Suppressor macrophage treated with lipopolysaccharide for 4 hours (primary cell): ENCODE measurements around the gene LPCAT1.
A peak's percentile ranks its signal among the peaks of the same experiment; 100 is the strongest.
"Not testable (repeated sequence)": the region's sequence is repeated elsewhere in the genome, so short reads cannot be mapped to it uniquely, and the experiment has no call there.

Experiments
- DNase-seq: peaks from one replicate; pipeline ENCODE4 v3.0.0-alpha.2; 2020

LPCAT1 gene

DNA sequence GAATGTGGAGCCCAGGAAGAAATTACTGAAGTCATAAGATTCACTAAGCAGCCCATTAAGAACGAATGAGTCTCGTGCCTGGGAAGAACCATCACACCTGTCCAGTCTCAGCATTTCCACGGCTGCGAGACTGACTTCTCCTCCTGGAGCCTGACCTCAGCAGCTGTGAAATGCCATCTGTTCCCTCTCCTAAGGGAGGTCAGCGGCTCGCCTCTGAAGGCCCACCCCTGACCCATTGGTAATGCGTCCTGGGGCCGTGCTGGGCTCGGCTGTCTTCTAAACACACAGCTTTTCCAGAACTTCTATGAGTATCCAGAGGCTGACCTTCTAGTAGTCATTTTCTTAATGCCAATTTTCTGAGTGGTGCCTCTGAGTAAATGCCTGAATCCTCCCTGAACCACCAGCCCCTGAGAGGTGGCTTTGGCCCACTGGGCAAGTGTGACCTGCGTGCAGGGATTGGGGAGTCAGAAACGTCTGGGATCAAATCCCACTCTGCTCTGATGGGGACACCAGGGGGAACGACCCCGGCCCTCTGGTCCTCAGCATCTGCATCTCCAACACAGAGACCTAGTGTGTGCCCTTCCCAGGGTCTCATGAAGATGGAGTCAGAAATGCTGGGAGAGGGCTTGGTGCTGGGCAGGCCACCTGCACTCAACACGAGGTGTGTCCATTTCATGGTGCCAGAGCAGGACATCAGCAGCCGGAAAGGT, 84.2 kb downstream of the LPCAT1 start:
- DNase-seq = no peak

DNA sequence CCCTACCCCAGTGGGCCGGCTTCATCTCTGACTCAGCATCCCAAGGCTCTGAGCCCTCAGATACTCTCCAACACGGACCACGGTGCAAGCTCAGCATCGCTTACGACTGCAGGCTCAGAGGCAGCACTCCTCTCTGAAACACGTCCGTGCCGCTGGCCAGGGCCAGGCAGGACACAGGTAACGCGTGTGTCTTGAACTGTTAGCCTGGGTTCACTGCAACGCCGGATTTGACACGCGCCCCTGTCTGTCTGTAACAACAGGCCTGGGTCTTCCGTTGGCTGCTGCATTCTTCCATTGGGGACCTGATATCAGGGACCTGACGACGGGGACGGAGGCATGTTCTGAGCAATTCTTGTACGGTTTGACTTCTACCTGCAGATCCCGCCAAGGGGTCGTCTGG, 84.9 kb downstream of the LPCAT1 start:
- DNase-seq = no peak

DNA sequence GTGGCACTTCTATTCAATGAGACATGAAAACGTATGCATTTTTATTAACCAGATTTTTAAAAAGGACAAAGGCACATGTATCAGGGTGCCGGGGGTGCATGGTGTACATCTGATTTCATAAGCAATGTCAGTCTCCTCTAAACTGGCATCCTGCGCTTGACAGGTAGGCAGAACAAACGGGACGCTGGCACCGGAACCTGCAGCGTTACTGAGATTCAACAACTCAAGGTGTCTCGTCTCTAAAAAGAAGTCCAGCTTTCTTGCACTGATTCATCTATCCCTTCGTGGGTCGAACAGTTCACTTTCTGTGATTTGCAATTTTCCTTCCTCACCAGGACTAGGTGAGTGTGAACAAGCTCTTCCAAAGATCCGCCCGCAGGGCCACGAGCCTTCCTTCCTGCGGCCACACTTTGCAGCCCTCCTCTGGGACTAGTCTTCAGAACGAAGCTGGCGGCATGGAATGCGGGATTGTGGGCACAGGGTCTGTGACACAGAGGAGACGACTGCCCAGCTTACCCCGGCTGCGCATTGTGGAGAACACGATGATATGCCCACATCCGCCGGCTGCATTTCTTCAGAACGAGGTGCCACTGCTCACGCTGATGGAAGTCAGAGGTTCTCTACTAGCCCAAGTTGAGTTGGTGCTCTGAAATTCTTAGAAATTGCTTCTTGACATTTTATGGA, 85.7 kb downstream of the LPCAT1 start:
- DNase-seq = no peak

DNA sequence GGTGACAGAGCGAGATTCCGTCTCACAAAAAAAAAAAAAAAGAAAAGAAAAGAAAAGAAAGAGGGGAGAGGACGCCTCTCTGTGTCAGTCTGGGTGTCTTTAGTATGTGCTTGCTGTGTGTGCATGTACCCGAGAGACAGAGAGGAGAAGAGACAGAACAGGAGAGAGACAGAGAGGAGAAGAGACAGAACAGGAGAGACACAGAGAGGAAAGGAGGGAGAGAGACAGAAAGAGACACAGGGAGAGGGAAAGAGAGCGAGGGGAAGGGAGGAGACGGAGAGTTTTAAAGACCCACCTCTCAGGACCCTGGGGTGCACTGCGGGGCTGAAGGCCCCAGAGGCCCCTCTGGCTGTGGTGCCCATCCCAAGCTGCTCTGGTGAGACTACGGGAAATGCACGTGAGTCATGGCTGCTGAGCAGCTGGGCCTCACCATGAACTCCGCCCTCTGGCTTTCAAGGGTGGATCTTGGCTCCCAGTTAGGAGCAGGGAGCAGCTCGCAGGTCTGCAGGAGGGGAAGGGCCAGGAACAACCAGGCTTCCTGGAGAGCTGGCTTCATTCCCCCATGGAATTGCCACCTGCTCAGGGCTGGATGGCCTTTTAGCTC, 86.4 kb downstream of the LPCAT1 start:
- DNase-seq = no peak

DNA sequence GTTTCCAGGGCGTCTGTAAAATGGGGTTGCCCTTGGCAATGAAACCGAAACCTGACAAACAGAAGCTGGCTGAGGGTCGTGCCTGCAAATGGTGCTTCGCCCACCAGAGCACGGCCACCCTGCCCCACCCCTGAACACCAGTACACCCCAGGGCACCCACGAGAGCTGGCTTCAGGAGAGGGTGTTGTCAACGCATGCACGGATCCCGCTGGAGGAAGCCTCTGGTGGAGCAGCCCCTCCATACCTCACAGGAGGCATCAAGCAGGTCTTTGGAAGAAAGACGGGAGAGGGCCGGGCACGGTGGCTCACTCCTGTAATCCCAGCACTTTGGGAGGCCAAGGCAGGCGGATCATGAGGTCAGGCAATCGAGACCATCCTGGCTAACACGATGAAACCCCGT, 87.1 kb downstream of the LPCAT1 start:
- DNase-seq = no peak

DNA sequence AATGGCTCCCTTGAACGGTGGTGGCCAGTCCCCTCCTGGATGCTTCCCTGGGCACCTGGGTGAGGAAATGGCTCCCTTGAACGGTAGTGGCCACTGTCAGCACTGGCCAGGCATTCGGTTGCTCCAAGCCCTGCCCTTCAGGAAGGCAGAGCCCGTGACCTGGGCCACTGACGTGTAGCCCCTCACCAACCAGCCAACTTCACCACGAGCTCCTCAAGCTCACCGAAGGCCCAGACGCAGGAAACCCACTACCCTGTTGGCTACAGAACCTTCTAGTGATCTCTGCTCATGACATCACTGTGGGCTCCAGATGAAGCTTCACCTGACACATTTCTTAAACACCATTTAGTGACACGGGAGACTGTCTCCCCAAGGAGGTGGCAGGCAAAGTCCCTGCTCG, 87.7 kb downstream of the LPCAT1 start:
- DNase-seq = no peak

GRCh38 chr5:1435369-1435768, 88.4 kb downstream of the LPCAT1 start:
- peak; percentile 2 for DNase-seq

DNA sequence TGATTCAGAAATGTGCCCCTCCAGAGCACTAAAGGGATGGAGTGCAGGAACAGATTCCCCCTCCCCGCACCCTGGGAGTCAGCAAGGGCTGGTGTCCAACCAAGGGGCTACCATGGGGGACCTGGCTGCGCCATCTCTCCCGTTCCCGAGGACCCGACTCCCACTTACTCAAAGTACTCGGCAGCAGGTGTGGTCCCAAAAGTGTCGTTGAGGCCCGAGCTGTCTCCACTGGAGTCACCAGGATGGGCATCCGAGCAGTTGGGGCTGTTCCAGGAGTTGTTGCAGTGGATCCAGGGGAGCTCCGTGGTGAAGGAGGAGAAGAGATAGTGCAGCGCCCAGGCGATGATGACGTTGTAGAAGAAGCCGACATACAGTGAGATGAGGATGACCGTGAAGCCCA, 91.5 kb downstream of the LPCAT1 start:
- DNase-seq = no peak

- DNase-seq = no peak
These were observed 91.9 kb downstream of the LPCAT1 start for GRCh38 chr5:1431896-1432295.

DNA sequence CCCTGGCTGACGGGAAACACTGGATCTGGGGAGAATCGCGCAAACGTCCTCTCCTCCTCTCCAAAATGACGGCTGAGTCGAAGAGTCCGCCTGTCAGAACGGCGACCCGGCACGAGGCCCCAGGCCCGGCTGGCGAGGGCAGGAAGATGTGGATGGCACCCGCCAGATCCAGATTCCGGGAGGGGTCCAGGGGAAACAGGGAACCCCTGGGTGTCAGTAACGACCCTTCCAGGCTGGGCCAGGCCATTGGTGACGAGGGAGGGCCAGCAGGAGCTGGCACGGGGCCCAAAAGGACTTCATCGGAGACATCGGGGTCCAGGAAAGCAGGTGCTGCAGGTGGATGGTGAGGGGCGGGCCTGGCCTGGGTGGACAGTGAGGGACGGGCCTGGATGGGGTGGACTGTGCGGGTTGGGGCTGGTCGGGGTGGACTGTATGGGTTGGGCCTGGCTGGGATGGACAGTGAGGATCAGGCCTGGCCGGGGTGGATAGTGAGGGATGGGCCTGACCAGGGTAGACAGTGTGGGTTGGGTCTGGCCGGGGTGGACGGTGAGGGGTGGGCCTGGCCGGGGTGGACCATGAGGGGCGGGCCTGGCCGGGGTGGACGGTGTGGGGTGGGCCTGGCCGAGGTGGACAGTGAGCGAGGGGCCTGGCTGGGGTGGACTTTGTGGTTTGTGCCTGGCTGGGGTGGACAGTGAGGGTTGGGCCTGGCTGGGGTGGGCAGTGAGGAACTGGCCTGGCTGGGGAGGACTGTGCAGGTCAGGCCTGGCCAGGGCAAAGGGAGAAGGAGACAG, 92.5 kb downstream of the LPCAT1 start:
- no peak for DNase-seq

DNA sequence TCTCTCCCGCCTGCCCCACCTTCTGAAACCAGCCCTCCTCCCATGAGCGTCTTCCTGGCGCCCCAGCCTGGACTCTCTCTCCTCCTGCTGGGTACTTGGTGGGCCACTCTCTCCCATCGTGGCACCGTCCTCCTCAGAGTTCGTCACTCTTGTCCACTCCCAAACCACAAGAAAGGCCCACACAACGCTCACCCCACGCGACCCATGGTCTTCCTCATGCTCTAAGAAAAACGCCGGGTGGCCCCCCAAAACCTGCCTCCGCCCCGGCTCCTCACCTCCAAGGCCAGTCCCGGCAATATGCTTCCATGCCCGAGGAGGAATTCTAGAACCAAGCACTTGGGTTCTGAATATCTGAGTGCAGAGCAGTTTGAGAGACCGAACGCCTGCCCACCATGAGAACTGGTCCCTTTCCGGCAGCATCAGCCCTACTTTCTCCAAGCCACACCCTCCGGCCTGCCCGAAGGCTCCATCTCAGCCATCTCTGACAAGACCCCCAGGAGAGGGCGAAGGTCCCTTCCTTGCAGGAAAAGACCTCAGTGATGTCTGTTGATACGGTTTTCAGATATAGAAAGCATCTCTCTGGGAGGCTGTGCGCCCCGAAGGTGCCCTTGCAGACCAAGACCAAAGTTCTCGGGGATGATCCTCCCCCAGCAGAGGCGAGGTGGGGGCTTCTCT, 93.5 kb downstream of the LPCAT1 start:
- DNase-seq = no peak

DNA sequence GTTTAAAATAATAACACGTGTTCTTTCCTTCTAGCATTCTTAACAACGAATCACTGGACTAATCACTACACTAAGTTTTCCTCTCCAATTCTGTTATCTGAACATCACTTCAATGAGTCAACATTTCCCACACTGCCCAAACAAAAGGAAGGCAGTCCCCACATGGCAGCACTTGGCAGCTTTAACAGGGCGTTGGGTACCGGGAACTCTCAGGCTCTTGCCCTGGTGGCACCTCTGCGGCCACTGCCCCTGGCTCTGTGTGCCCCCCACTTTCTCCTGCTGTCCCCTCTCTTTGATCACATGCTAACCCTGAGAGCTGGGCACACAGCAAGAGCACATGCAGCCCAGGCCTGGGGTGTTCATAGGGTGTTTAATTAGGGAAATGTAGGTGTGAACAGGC, 94.3 kb downstream of the LPCAT1 start:
- no peak for DNase-seq

DNA sequence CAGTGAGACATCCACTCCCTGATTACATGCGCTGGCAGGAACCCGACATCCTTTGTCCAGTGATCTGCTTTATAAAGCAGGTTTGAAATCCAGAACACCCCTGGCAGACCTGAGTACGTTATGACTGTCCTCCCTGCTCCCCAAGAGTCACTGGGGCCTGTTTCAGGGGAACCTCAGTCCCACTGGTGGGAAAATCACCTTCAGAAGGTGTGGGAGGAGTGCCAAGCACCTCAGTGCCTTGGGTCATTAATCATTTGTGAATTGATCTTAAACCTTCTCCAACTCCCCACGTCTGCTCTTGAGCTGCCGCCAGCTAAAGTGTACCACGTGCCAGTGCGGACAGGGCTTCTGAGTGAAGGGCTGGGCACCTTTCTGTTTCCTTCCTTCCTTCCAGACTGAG, 94.7 kb downstream of the LPCAT1 start:
- DNase-seq = no peak

- DNase-seq = no peak
These were observed 95.7 kb downstream of the LPCAT1 start for GRCh38 chr5:1428107-1428506.

GRCh38 chr5:1424716-1425115, 99.0 kb downstream of the LPCAT1 start:
- DNase-seq = no peak

DNA sequence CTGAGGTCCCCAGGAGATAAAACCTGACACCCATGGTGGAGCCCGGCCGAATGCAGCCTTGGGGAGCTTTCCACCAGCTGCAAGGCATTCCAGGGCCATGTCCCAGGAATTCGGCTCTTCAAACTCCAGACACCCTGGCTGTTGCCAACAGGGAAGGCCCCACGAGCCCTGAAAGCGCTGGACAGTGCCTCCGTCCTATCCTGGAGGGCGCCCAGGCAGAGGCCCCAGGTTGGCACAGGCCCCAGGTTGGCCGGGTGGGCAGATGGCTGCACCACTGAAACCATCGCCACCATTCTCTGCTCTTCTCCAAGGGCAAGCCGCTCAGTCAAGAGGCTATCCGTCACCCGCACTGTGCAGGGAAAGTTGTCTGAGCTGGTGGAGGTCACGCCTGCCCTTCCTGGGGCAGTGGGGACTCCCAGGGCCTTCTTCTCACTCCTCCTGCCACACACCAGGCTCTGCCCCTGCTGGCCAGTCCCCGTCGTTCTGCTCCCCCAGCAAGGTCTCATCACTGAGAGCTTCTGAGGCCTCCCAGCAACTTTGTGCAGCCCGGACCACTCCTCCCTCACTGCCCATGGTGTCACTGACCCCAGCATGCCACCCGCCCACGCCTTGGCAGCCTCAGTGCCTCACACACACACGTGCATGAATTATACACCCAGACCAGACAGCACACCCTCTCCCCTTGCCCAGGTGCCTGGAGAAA, 99.7 kb downstream of the LPCAT1 start:
- DNase-seq = no peak

- not testable (repeated sequence) for DNase-seq
These were observed 101.2 kb downstream of the LPCAT1 start for GRCh38 chr5:1422522-1422921.

GRCh38 chr5:1421521-1422341, 102.0 kb downstream of the LPCAT1 start:
- DNase-seq = no peak

DNA sequence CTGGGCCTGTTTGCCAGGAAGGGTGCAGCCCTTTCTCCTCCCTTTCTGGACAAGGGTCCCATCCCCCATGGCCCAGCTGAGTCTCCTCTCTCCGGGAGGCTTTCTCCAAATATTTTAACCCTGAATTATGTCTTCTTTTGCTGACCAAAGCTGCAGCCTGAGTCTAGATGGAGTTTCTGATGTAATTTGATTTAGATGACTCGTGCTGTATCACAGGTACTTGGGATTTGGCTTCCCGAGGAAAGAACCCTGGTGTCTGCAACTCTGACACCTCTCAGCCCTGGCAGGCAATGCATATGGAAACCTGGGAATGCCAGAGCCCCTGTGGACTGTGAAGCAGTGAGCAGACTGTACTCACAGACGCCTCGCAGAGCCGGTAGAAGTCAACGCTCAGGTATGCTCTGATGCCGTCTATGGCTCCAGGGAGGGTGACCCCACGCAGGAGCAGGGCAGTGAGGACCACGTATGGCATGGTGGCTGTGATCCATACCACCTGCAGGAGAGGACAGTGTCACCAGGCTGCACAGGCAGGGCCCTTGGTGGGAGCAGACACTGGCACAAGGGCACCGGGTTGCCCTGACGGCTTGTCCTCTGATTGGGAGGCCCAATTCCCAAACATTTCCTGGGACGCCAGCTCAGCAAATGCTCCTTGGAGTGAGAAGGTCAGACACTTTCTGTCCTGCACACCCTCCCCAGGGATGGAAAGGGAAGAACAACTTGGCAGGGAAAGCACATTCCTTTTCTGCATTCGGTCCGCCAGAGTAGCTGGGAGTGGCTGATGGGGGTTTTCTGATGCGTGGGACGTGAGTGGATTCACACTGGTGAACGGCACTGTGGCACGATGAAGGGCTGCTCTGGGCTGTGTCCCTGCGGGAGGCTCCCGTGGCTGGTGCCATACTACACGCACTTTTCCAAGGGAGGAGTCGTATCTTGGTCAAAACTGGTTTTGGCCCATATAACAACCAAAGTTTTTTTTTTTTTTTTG, 103.3 kb downstream of the LPCAT1 start:
- no peak for DNase-seq
